ENCODE results near the gene PTPN14. TPM values are rescaled to one million over a fixed set of nuclear protein-coding genes. Genes with fewer than 3 reads are reported as not detected.

The PTPN14 gene
- total and polyA plus RNA-seq, 2 experiments from 2014 or later, result 18.7 to 70.2 TPM

DNA sequence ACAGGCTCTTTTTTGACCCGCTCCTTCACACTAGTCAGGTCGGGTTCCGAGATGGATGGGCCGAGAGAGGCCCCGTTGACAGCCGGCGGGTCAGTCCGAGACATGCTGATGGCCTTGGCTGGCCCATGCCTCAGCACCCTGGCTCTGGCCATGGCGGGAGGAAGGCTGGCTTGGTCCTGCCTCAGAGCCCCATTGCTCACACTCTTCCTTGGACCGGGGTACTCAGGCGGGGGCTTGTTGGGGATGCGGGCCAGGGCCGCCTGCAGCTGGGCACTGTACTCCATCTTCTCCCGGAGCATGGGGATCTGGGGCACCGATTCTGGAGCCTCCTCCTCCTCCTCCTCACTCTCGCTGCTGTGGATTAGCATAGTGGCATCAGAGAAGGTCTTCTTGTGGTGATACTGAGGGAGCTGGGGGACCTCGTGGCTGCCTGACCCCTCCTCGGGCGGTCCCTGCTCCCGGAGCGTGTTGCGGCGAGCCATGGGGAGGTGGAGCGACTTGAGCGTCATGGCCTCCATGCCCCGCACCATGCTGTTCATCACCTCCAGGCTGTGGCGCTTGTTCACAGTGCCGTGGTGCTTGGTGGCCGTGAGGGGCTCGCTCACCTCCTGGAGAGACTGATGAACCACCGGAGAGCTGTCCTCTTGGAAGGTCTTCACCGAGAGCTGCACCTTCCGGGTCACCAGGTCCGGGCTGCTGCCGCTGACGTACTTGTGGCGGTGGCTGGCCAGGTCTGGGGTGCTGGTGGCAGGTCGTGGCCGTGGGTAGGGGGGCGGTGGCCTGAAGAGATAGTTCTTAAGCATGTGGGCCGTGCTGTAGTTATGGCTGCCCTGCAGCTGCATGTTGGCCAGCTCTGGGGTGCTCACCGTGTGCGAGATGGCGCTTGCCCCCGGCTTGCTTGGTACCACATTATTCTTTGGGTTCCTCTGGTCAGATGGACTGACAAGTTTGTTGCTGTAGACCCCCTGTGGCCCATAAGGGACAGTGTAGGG lies 167.7 kb downstream of the PTPN14 start:
- Mint-ChIP-seq H3K36me3 (ENCODE audit: low read depth) (peaks cover 37% of the 10 kb centered on the region), H3K4me3 (no peak overlapping the region), H3K27ac (no peak overlapping the region), H3K27me3 (ENCODE audit: insufficient read depth, low read depth, poor library complexity) (peaks cover 5% of the 10 kb centered on the region), H3K9me3 (no peaks in the 10 kb centered on the region), H3K4me1 (peaks cover 24% of the 10 kb centered on the region)
- TF ChIP-seq CTCF (conservative IDR thresholded peaks at IDR 0.05; ENCODE audit: low read depth in 2 of 2) (no peak), STAT1 (IDR thresholded peaks at IDR 0.05; ENCODE audit: unreplicated experiment) (no peak), EZH2phosphoT487 (IDR thresholded peaks at IDR 0.05; ENCODE audit: unreplicated experiment) (no peak), EZH2 (IDR thresholded peaks at IDR 0.05; ENCODE audit: low read depth, unreplicated experiment) (no peak), ZNF114 (CRISPR knock-in tag; IDR thresholded peaks at IDR 0.05) (no peak), REST (IDR thresholded peaks at IDR 0.05; ENCODE audit: unreplicated experiment) (no peak), ZNF331 (CRISPR knock-in tag; IDR thresholded peaks at IDR 0.05; ENCODE audit: low read depth) (no peak), POLR2AphosphoS5 (IDR thresholded peaks at IDR 0.05; ENCODE audit: low read depth) (no peak), JUNB (IDR thresholded peaks at IDR 0.05; ENCODE audit: unreplicated experiment) (no peak), CREB1 (CRISPR knock-in tag; IDR thresholded peaks at IDR 0.05; ENCODE audit: low read depth) (no peak), ETS1 (IDR thresholded peaks at IDR 0.05) (no peak)
- TF ChIP-seq, protein P1, sequence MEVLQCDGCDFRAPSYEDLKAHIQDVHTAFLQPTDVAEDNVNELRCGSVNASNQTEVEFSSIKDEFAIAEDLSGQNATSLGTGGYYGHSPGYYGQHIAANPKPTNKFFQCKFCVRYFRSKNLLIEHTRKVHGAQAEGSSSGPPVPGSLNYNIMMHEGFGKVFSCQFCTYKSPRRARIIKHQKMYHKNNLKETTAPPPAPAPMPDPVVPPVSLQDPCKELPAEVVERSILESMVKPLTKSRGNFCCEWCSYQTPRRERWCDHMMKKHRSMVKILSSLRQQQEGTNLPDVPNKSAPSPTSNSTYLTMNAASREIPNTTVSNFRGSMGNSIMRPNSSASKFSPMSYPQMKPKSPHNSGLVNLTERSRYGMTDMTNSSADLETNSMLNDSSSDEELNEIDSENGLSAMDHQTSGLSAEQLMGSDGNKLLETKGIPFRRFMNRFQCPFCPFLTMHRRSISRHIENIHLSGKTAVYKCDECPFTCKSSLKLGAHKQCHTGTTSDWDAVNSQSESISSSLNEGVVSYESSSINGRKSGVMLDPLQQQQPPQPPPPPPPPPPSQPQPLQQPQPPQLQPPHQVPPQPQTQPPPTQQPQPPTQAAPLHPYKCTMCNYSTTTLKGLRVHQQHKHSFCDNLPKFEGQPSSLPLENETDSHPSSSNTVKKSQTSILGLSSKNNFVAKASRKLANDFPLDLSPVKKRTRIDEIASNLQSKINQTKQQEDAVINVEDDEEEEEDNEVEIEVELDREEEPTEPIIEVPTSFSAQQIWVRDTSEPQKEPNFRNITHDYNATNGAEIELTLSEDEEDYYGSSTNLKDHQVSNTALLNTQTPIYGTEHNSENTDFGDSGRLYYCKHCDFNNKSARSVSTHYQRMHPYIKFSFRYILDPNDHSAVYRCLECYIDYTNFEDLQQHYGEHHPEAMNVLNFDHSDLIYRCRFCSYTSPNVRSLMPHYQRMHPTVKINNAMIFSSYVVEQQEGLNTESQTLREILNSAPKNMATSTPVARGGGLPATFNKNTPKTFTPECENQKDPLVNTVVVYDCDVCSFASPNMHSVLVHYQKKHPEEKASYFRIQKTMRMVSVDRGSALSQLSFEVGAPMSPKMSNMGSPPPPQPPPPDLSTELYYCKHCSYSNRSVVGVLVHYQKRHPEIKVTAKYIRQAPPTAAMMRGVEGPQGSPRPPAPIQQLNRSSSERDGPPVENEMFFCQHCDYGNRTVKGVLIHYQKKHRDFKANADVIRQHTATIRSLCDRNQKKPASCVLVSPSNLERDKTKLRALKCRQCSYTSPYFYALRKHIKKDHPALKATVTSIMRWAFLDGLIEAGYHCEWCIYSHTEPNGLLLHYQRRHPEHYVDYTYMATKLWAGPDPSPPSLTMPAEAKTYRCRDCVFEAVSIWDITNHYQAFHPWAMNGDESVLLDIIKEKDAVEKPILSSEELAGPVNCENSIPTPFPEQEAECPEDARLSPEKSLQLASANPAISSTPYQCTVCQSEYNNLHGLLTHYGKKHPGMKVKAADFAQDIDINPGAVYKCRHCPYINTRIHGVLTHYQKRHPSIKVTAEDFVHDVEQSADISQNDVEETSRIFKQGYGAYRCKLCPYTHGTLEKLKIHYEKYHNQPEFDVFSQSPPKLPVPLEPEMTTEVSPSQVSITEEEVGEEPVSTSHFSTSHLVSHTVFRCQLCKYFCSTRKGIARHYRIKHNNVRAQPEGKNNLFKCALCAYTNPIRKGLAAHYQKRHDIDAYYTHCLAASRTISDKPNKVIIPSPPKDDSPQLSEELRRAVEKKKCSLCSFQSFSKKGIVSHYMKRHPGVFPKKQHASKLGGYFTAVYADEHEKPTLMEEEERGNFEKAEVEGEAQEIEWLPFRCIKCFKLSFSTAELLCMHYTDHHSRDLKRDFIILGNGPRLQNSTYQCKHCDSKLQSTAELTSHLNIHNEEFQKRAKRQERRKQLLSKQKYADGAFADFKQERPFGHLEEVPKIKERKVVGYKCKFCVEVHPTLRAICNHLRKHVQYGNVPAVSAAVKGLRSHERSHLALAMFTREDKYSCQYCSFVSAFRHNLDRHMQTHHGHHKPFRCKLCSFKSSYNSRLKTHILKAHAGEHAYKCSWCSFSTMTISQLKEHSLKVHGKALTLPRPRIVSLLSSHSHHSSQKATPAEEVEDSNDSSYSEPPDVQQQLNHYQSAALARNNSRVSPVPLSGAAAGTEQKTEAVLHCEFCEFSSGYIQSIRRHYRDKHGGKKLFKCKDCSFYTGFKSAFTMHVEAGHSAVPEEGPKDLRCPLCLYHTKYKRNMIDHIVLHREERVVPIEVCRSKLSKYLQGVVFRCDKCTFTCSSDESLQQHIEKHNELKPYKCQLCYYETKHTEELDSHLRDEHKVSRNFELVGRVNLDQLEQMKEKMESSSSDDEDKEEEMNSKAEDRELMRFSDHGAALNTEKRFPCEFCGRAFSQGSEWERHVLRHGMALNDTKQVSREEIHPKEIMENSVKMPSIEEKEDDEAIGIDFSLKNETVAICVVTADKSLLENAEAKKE (CRISPR knock-in tag; IDR thresholded peaks at IDR 0.05), result no peak
- no peaks in the 10 kb centered on the region for H4K20me1 ChIP-seq (replicated peaks; ENCODE audit: insufficient read depth)
- H3K27ac ChIP-seq (ENCODE audit: low read depth), result no peak overlapping the region
- H3K4me1 ChIP-seq (ENCODE audit: insufficient read depth), result peaks cover 25% of the 10 kb centered on the region
- no peak for ATAC-seq
- no peak overlapping the region for H3K4me2 ChIP-seq
- H3K27me3 ChIP-seq (ENCODE audit: insufficient read depth), result no peaks in the 10 kb centered on the region
- no peak overlapping the region for H3K4me3 ChIP-seq
- no peaks in the 10 kb centered on the region for H3K9me2 ChIP-seq (ENCODE audit: insufficient read depth)
- no peaks in the 10 kb centered on the region for H3K79me2 ChIP-seq (replicated peaks; ENCODE audit: insufficient read depth)
- no peaks in the 10 kb centered on the region; the same call in 1 of the 2 replicates for H3F3A ChIP-seq (replicated peaks; ENCODE audit: low read depth)
- no peak overlapping the region for H2AFZ ChIP-seq
- peaks cover 16% of the 10 kb centered on the region for H3K36me3 ChIP-seq (ENCODE audit: insufficient read depth)
- no peak for DNase-seq (ENCODE audit: low spot score)

All from GM23338 (cell line).